ENCODE results near the gene HELLS. TPM values are rescaled to one million over a fixed set of nuclear protein-coding genes. Genes with fewer than 3 reads are reported as not detected.

HELLS gene
- total RNA-seq, 1 experiment from 2014 or later, result 291 TPM

GRCh38 chr10:94578790-94579189 is 33.2 kb downstream of the HELLS start:
- WGBS (ENCODE audit: extremely low coverage, insufficient read length, low lambda C conversion rate), result no CpG with 5 or more reads among the region's 4 CpGs
- no peak overlapping the region for H3K27ac ChIP-seq (ENCODE audit: insufficient read length, low read depth, low read length)
- H3K36me3 Mint-ChIP-seq (ENCODE audit: insufficient read depth in 1 of 3, low read depth in 3 of 3), result peaks cover 42 to 77% (median 76%) of the 10 kb centered on the region in 3 experiments; a peak in 6 of 7 replicates
- H3K79me2 ChIP-seq (ENCODE audit: insufficient read depth, low read length), result no peaks in the 10 kb centered on the region
- no peaks in the 10 kb centered on the region for H3K4me1 Mint-ChIP-seq
- no peak overlapping the region for H3K14ac ChIP-seq (ENCODE audit: insufficient read depth, low read length)
- no peak overlapping the region for H2BK20ac ChIP-seq (ENCODE audit: low read depth, low read length, poor library complexity, severe bottlenecking)
- H4K91ac ChIP-seq (ENCODE audit: insufficient read length, low read depth, low read length), result no peak overlapping the region
- H2BK15ac ChIP-seq (ENCODE audit: low read depth, low read length), result no peak overlapping the region
- no peak overlapping the region for H3K56ac ChIP-seq (ENCODE audit: insufficient read length, low read depth, low read length)
- H4K5ac ChIP-seq (ENCODE audit: insufficient read length, low read depth, low read length), result no peak overlapping the region
- H3K4me3 Mint-ChIP-seq, result no peak overlapping the region
- no peak overlapping the region for H3T11ph ChIP-seq (ENCODE audit: low read length)
- no peak overlapping the region for H2AFZ ChIP-seq (ENCODE audit: low read length)
- no peaks in the 10 kb centered on the region for H4K20me1 ChIP-seq (ENCODE audit: control insufficient read depth, insufficient read depth, insufficient read length)
- TF ChIP-seq, protein P1, sequence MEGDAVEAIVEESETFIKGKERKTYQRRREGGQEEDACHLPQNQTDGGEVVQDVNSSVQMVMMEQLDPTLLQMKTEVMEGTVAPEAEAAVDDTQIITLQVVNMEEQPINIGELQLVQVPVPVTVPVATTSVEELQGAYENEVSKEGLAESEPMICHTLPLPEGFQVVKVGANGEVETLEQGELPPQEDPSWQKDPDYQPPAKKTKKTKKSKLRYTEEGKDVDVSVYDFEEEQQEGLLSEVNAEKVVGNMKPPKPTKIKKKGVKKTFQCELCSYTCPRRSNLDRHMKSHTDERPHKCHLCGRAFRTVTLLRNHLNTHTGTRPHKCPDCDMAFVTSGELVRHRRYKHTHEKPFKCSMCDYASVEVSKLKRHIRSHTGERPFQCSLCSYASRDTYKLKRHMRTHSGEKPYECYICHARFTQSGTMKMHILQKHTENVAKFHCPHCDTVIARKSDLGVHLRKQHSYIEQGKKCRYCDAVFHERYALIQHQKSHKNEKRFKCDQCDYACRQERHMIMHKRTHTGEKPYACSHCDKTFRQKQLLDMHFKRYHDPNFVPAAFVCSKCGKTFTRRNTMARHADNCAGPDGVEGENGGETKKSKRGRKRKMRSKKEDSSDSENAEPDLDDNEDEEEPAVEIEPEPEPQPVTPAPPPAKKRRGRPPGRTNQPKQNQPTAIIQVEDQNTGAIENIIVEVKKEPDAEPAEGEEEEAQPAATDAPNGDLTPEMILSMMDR (conservative IDR thresholded peaks at IDR 0.05), result no peak
- no peak for DNase-seq
- H2BK12ac ChIP-seq (ENCODE audit: insufficient read length, low read depth, low read length), result no peak overlapping the region
- no peaks in the 10 kb centered on the region for H3K4me1 ChIP-seq (ENCODE audit: insufficient read depth, low read length)
- H3K4me2 ChIP-seq (ENCODE audit: insufficient read depth, insufficient read length, low read length), result no peak overlapping the region
- no peaks in the 10 kb centered on the region for H3K23me2 ChIP-seq (ENCODE audit: insufficient read length, low read depth, low read length, poor library complexity, severe bottlenecking)
- H3K9me3 ChIP-seq (ENCODE audit: control insufficient read depth, low read depth, low read length), result no peaks in the 10 kb centered on the region
- no peaks in the 10 kb centered on the region for H3K79me1 ChIP-seq (ENCODE audit: insufficient read depth, low read depth, low read length, poor library complexity, severe bottlenecking)
- H2BK5ac ChIP-seq (ENCODE audit: insufficient read length, low read length), result no peak overlapping the region
- H3K18ac ChIP-seq (ENCODE audit: insufficient read length, low read depth, low read length), result no peak overlapping the region
- H3K23ac ChIP-seq (ENCODE audit: insufficient read length, low read depth, low read length), result no peak overlapping the region
- no peaks in the 10 kb centered on the region for H3K27me3 ChIP-seq (ENCODE audit: insufficient read depth, low read length)
- H3K9ac ChIP-seq (ENCODE audit: extremely low read depth, insufficient read length, low read length), result no peak overlapping the region
- H4K8ac ChIP-seq (replicated peaks; ENCODE audit: insufficient read length, low read depth, low read length), result no peak overlapping the region
- no peak overlapping the region for H3K4ac ChIP-seq (ENCODE audit: low read depth, low read length)
- H3K9me3 Mint-ChIP-seq, result no peaks in the 10 kb centered on the region; a peak in 1 of 5 replicates
- no peak overlapping the region for H3K27ac Mint-ChIP-seq
- H3K27me3 Mint-ChIP-seq (ENCODE audit: low read depth), result no peaks in the 10 kb centered on the region; the same call in 1 of the 2 replicates
- no peak overlapping the region for H2BK120ac ChIP-seq (ENCODE audit: low read depth, low read length, poor library complexity, severe bottlenecking)
- no peak overlapping the region for H2AK5ac ChIP-seq (ENCODE audit: insufficient read length, low read length)

Data from H9 (cell line).